NK-92 (cell line): ENCODE data around the gene CD81.

Source experiments
- DNase-seq: peaks from one replicate; lab custom pipeline; 2025; ENCODE audit not compliant: unreplicated experiment; lab: John Stamatoyannopoulos, UW

Gene CD81

GRCh38 chr11:2402890-2403645 is 26.0 kb downstream of the CD81 start:
- DNase-seq = no peak

GRCh38 chr11:2404735-2405196 is 27.7 kb downstream of the CD81 start:
- no peak for DNase-seq

- no peak for DNase-seq
These were observed 29.3 kb downstream of the CD81 start for GRCh38 chr11:2406451-2406850.

GRCh38 chr11:2406878-2407410 is 29.8 kb downstream of the CD81 start:
- DNase-seq = no peak

GRCh38 chr11:2408671-2409070 is 31.6 kb downstream of the CD81 start:
- no peak for DNase-seq

GRCh38 chr11:2409126-2409525 is 32.0 kb downstream of the CD81 start:
- no peak for DNase-seq

GRCh38 chr11:2409611-2410468 is 32.7 kb downstream of the CD81 start:
- no peak for DNase-seq

- DNase-seq = no peak
These were observed 33.5 kb downstream of the CD81 start for GRCh38 chr11:2410616-2411015.

GRCh38 chr11:2411446-2412305 is 34.6 kb downstream of the CD81 start:
- no peak for DNase-seq

GRCh38 chr11:2412323-2412722 is 35.2 kb downstream of the CD81 start:
- no peak for DNase-seq

GRCh38 chr11:2413742-2414579 is 36.9 kb downstream of the CD81 start:
- no peak for DNase-seq

- no peak for DNase-seq
These were observed 37.5 kb downstream of the CD81 start for GRCh38 chr11:2414616-2415015.

- no peak for DNase-seq
These were observed 38.1 kb downstream of the CD81 start for GRCh38 chr11:2415171-2415570.

- DNase-seq = no peak
These were observed 38.7 kb downstream of the CD81 start for GRCh38 chr11:2415601-2416380.

- no peak for DNase-seq
These were observed 39.7 kb downstream of the CD81 start for GRCh38 chr11:2416765-2417164.

- DNase-seq = no peak
These were observed 41.0 kb downstream of the CD81 start for GRCh38 chr11:2417856-2418692.

GRCh38 chr11:2418693-2419360 is 41.7 kb downstream of the CD81 start:
- DNase-seq = no peak
